NCI-H2029 (cell line): Measurements from ENCODE around the gene PTPRH.
A peak's percentile ranks its signal among the peaks of the same experiment; 100 is the strongest.

ENCODE experiments used
- DNase-seq: peaks from one replicate; lab custom pipeline; 2025; lab: John Stamatoyannopoulos, UW

The PTPRH gene, protein sequence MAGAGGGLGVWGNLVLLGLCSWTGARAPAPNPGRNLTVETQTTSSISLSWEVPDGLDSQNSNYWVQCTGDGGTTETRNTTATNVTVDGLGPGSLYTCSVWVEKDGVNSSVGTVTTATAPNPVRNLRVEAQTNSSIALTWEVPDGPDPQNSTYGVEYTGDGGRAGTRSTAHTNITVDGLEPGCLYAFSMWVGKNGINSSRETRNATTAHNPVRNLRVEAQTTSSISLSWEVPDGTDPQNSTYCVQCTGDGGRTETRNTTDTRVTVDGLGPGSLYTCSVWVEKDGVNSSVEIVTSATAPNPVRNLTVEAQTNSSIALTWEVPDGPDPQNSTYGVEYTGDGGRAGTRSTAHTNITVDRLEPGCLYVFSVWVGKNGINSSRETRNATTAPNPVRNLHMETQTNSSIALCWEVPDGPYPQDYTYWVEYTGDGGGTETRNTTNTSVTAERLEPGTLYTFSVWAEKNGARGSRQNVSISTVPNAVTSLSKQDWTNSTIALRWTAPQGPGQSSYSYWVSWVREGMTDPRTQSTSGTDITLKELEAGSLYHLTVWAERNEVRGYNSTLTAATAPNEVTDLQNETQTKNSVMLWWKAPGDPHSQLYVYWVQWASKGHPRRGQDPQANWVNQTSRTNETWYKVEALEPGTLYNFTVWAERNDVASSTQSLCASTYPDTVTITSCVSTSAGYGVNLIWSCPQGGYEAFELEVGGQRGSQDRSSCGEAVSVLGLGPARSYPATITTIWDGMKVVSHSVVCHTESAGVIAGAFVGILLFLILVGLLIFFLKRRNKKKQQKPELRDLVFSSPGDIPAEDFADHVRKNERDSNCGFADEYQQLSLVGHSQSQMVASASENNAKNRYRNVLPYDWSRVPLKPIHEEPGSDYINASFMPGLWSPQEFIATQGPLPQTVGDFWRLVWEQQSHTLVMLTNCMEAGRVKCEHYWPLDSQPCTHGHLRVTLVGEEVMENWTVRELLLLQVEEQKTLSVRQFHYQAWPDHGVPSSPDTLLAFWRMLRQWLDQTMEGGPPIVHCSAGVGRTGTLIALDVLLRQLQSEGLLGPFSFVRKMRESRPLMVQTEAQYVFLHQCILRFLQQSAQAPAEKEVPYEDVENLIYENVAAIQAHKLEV

GRCh38 chr19:55208880-55209692, at the start of gene PTPRH:
PTPRH (minus strand) TSS chr19:55209501; CDS start chr19:55209433, 68 bp downstream.
- DNase-seq: peak; percentile 30

DNA sequence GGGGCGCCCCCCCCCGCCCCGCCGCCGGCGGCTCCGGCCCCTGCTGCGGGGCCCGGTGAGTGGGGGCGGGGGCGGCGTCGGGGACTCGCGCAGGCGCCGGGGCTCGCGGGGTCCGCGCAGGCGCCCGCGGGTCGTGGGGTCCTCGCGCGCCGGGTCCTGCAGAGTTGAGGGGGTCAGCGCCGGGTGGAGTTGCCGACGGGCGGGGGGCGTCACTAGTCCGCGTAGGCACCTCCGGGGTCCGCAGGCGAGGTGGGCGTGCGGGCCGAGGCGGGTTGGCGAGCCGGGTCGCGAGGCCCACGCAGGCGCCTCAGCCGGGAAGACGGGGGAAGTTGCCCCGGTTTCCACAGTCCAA, 49.2 kb upstream of the PTPRH start:
- DNase-seq: no peak

- DNase-seq: no peak
Measured at GRCh38 chr19:55257461-55258420, 48.4 kb upstream of the PTPRH start.

GRCh38 chr19:55256562-55257460, 47.5 kb upstream of the PTPRH start:
- no peak for DNase-seq

DNA sequence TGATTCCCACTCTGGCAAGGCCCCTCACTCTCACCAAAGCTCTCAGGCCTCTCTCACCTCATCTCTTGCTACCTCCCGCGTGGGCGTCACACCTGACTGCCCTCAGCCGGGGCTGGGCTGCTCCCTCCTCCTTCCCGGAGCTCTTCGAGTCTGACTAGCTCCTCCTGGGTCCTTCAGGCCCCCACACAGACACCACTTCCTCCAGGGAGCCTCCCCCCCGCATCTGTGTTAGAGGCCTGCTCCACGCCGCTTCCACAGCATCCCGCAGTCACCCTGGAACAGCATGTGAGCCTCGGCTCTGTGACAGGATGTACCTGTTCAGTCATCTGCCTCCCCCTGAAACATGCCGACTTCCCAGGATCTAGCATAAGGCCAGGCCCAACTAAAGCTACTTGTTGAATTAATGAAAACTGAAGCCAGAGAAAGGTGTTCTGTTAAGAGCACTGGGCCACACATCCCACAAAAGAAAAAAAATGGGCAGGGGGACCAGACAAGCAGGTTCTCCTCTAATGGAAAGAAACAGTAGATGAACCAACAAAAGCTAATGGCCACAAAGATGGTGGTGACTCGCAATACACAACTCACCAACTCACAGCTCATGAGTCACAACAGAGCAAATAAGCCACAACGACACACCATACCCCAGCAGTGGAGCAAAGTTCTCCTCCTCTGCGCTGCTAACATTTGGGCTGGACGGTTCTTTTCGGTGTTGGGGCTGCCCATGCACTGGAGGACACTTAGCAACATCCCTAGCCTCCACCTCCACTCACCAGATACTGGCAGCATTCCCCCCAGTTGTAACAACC, 46.5 kb upstream of the PTPRH start:
- DNase-seq: no peak

- DNase-seq: no peak
Measured at GRCh38 chr19:55254625-55254977, 45.3 kb upstream of the PTPRH start.

GRCh38 chr19:55253842-55254624, 44.7 kb upstream of the PTPRH start:
- DNase-seq: peak; percentile 33

DNA sequence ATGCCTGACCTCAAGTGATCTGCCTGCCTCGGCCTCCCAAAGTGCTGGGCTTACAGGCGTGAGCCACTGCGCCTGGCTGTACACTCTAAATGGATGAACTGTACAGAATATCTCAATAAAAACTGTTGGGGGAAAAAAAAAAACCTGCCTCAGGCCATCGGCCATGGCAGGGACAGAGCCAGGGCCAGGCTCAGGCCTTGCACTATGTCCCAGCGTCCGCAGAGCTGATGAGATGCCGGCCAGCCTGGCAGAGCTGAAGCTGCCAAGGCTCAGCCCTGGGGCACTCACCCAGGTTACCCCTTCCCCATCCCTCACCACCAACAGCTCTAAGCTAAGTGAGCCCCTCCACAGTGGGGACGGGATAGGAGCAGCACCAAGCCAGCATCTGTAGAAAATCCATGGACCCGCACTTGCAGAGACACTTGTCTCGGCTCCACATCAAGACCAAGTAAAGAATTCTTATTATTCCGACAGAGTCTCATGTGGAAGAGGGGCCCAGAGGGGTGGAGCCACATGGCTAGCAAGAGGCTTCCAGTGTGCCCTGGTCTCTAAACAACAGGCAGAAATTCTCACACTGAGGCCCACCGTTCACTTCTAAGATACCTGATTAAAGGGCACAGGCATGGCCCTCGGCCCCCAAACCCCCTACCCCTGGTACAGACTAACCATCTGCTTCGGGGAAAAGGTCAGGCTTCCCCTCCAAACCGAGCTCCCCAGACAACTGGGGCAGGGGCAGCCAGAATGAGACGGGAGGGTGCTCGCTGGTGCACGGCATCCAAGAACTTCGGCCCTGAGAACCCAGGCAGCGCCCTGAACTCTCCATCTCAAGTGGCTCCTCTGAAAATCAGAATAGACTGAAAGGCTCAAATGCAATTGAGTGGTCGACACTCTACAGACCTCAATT, 43.7 kb upstream of the PTPRH start:
- no peak for DNase-seq

DNA sequence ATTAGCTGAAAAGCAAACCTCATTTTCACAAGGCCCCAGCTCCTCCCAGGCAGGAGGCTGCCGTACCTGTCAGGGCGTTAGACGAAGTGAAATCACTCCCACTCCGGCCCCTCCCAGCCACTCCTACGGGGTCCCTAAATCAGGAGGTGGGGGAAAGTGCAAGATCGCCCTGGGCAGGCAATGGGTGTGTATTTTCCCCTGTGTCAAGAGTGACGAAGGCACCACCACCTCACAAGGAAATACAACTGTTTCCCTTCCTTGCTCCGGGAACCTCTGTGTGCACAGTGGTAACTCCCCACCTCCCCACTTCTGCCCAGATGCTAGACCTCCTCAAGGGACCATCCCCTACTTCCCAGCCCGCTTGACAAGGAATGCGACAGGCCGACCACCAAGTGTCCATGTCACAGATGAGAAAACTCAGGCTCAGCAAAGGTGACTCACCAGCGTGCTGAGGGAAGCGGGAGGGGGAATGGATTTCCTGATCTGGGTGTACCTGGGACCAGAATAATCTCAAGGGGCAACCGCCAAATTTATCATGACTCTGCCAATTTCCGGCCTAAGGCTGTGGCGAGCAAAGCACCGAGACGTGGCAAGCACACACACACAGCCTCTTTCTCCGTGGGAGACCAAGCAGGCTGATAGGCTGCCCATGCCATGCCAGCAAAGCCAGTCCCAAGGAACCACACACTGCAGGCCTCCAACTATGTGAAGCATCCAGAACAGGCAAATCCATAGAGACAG, 42.2 kb upstream of the PTPRH start:
- no peak for DNase-seq

DNA sequence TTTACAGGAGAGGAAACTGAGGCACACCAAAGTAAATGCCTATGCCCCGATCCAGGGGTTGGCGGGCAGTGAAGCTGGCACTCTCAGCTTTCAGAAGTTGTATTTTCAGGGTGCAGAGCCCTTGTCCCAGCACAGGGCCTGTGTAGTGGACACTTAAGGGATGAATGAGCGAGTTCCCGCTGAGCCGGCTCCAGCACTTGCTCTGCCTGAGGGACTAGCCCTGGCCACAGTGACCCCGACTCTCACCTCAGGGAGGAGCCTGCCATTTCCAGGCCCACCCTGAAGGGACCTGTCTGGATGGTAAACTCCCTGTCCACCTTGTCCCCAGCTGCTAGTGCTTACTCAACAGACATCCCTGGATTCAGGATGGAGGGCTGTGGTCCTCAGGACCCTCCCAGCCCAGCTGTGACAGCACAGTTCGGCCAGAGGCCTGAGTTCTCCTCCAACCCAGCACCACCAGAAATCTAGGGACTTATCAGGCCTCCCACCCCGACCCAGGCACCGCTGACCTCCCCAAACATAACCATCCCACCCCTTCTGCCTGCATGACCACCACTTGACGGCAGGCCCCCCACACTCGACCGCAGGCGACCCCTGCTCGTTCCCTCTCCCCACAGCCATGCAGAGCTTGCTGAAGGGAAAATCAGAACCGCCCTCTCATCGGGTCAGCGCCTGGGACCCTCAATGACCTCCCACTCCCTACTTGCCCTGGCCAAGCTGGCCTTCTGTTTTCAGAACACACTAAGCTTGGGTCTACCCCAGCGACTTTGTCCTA, 41.1 kb upstream of the PTPRH start:
- DNase-seq: no peak

GRCh38 chr19:55249841-55250240, 40.5 kb upstream of the PTPRH start:
- DNase-seq: no peak

GRCh38 chr19:55248704-55249103, 39.4 kb upstream of the PTPRH start:
- no peak for DNase-seq

DNA sequence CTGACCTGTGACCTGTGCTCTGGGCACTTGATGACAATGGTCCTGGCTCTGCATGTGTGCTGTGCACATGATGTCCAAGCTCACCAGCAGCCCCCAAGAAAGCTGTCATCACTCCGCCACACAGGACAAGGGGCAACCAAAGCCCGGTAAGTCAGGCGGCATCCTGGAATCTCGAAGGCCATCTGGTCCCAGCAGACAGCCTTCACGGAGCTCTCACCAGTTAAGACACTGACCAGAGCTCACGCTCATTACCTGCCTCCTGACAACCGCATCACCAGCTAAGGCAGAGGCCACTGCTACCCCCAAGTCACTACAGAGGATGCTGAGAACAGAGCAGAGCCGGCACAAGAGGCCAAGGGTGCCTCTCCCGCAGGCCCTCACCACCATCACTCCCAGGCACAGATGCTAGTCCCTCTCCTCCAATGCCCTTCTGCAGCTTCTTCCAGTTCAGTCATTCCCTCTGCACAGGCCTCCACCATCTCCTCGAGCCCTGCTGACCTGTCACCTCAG, 38.9 kb upstream of the PTPRH start:
- no peak for DNase-seq

DNA sequence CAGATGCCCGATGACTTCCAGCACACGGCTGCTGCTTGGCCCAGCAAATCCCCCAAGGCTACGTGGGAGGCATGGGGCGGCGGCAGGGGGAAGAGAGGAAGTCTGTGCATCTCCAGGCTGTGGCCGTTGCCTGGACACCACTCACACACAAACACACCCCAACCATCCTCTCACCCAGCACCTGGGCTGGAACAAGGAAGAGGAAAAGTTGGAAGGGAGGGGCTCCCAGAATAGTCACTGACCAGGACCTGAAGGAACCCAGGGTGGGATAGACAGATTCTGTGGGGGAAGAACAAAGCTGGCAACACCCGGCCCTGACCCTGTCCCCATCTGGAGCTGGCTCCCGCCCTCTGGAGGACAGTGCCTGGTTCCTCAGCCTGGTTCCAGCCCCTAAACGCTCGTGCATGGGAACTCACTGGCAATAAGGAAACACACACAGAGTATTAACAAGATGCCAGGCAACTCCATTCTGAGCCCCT, 38.4 kb upstream of the PTPRH start:
- DNase-seq: no peak
